Esophagus muscularis mucosa (tissue), 4 donors: ENCODE measurements around the gene CCDC148.

Experiments used
- CTCF ChIP-seq, 3 experiments: fragments of 200-600 bp in 2 of 3; fragments of 450-650 bp in 1 of 3; sonication (generic) in 2 of 3; IDR thresholded peaks; one replicate each; pipeline ENCODE4 v1.5.1; 2017 to 2019; ENCODE audit warnings: antibody characterized with exemption in 3 of 3, mild to moderate bottlenecking in 2 of 3, moderate library complexity in 1 of 3
- EP300 ChIP-seq: sonication (generic); formaldehyde crosslinking; IDR thresholded peaks from one replicate; pipeline ENCODE4 v1.6.1; 2017; ENCODE audit warnings: antibody characterized with exemption
- POLR2A ChIP-seq: fragments of 450-650 bp; IDR thresholded peaks from one replicate; pipeline ENCODE4 v1.6.1; 2017; ENCODE audit warnings: antibody characterized with exemption, moderate library complexity, mild to moderate bottlenecking, low read depth
- POLR2AphosphoS5 ChIP-seq, 2 donors: sonication (generic); formaldehyde crosslinking; IDR thresholded peaks; one replicate each; pipeline ENCODE4 v1.6.1; 2017; ENCODE audit warnings: antibody characterized with exemption in 2 of 2

- TF ChIP-seq CTCF (IDR thresholded peaks at IDR 0.05) (no peak), EP300 (no peak), POLR2A (no peak), POLR2AphosphoS5 (IDR thresholded peaks at IDR 0.05) (no peak)
Observed at GRCh38 chr2:158174495-158174894, 282.1 kb downstream of the CCDC148 start.
